ENCODE measurements around the gene FEV. TPM values are rescaled to one million over a fixed set of nuclear protein-coding genes. Genes with fewer than 3 reads are reported as not detected.

Gene FEV
- total RNA-seq, 6 donors from 2014 or later, result not detected

- DNase-seq (no peak), ATAC-seq (ENCODE audit: low FRiP score in 2 of 2) (no peak)
- Histone ChIP-seq H3K9me3 (no peaks in the 10 kb centered on the region), H3K27me3 (peaks cover 2 to 70% (median 31%) of the 10 kb centered on the region in 4 donors), H3K36me3 (no peaks in the 10 kb centered on the region), H3K4me1 (peaks cover 22 to 42% (median 33%) of the 10 kb centered on the region in 4 donors), H3K27ac (no peak overlapping the region), H3K4me3 (no peak overlapping the region)
- 54 to 63% methylated on average over 6 to 10 of the region's 10 CpGs for WGBS, 2 donors
- no peak for TF ChIP-seq POLR2A (IDR thresholded peaks at IDR 0.05)
- no peak for TF ChIP-seq EP300 (IDR thresholded peaks at IDR 0.05)
- TF ChIP-seq POLR2AphosphoS5 (IDR thresholded peaks at IDR 0.05), result no peak
- TF ChIP-seq CTCF (IDR thresholded peaks at IDR 0.05), result no peak
These were observed 14.3 kb upstream of the FEV start for GRCh38 chr2:218999021-218999880.

- Histone ChIP-seq H3K9me3 (no peaks in the 10 kb centered on the region), H3K4me1 (peaks cover 28 to 50% (median 39%) of the 10 kb centered on the region in 4 donors), H3K36me3 (no peaks in the 10 kb centered on the region), H3K4me3 (no peak overlapping the region), H3K27ac (no peak overlapping the region), H3K27me3 (peaks cover 2 to 70% (median 34%) of the 10 kb centered on the region in 4 donors)
- ATAC-seq (ENCODE audit: low FRiP score in 2 of 2) (no peak), DNase-seq (no peak)
- no peak for TF ChIP-seq CTCF (IDR thresholded peaks at IDR 0.05)
- TF ChIP-seq POLR2AphosphoS5 (IDR thresholded peaks at IDR 0.05), result no peak
- no peak for TF ChIP-seq POLR2A (IDR thresholded peaks at IDR 0.05)
- TF ChIP-seq EP300 (IDR thresholded peaks at IDR 0.05), result no peak
- WGBS, 2 donors, result 50 to 66% methylated on average over 12 of the region's 12 CpGs
These were observed 13.5 kb upstream of the FEV start for GRCh38 chr2:218998414-218999002.

GRCh38 chr2:218997731-218998130 lies 12.7 kb upstream of the FEV start:
- Histone ChIP-seq H3K4me3 (no peak overlapping the region), H3K9me3 (no peaks in the 10 kb centered on the region), H3K27ac (no peak overlapping the region), H3K27me3 (peaks cover 2 to 73% (median 34%) of the 10 kb centered on the region in 4 donors), H3K4me1 (peaks cover 30 to 50% (median 41%) of the 10 kb centered on the region in 4 donors), H3K36me3 (no peaks in the 10 kb centered on the region)
- DNase-seq (no peak), ATAC-seq (ENCODE audit: low FRiP score in 2 of 2) (no peak)
- no peak for TF ChIP-seq POLR2A (IDR thresholded peaks at IDR 0.05)
- no peak for TF ChIP-seq EP300 (IDR thresholded peaks at IDR 0.05)
- no peak for TF ChIP-seq CTCF (IDR thresholded peaks at IDR 0.05)
- TF ChIP-seq POLR2AphosphoS5 (IDR thresholded peaks at IDR 0.05), result no peak
- WGBS, 2 donors, result 36% methylated on average over 2 of the region's 2 CpGs; no CpG with 5 or more reads in 1 of the 2 donors

GRCh38 chr2:218996937-218997336 lies 12.0 kb upstream of the FEV start:
- H3K27ac ChIP-seq, result no peak overlapping the region
- TF ChIP-seq EP300 (IDR thresholded peaks at IDR 0.05), result no peak
- no peaks in the 10 kb centered on the region for H3K36me3 ChIP-seq
- DNase-seq (no peak), ATAC-seq (ENCODE audit: low FRiP score in 2 of 2) (no peak)
- H3K4me3 ChIP-seq, result no peak overlapping the region
- H3K27me3 ChIP-seq, result peaks cover 0 to 73% (median 34%) of the 10 kb centered on the region in 4 donors
- WGBS, 2 donors, result 19 to 41% methylated on average over 3 to 4 of the region's 4 CpGs
- peaks cover 23 to 49% (median 34%) of the 10 kb centered on the region in 4 donors for H3K4me1 ChIP-seq
- no peaks in the 10 kb centered on the region for H3K9me3 ChIP-seq

- Histone ChIP-seq H3K27ac (peak overlapping the region in 1 of 4 donors; percentile 65), H3K27me3 (peaks cover 0 to 73% (median 30%) of the 10 kb centered on the region in 4 donors), H3K4me1 (peaks cover 20 to 44% (median 27%) of the 10 kb centered on the region in 4 donors), H3K9me3 (no peaks in the 10 kb centered on the region), H3K36me3 (no peaks in the 10 kb centered on the region), H3K4me3 (peak overlapping the region in 3 of 4 donors; percentile 27 to 45 (median 43))
- peak; percentile 93 for ATAC-seq (ENCODE audit: low FRiP score in 2 of 2)
- DNase-seq, result peak; percentile 89 to 96
- TF ChIP-seq POLR2AphosphoS5 (IDR thresholded peaks at IDR 0.05) (peak; percentile 9 to 61), POLR2A (IDR thresholded peaks at IDR 0.05) (peak in 1 of 4 donors; percentile 64), CTCF (IDR thresholded peaks at IDR 0.05) (peak; percentile 74 to 95 (median 90)), EP300 (IDR thresholded peaks at IDR 0.05) (no peak)
- WGBS, 2 donors, result 5% methylated on average over 12 to 39 of the region's 43 CpGs
These were observed 11.2 kb upstream of the FEV start for GRCh38 chr2:218995972-218996711.
